ENCODE data around the gene PLEKHM3.

DNA sequence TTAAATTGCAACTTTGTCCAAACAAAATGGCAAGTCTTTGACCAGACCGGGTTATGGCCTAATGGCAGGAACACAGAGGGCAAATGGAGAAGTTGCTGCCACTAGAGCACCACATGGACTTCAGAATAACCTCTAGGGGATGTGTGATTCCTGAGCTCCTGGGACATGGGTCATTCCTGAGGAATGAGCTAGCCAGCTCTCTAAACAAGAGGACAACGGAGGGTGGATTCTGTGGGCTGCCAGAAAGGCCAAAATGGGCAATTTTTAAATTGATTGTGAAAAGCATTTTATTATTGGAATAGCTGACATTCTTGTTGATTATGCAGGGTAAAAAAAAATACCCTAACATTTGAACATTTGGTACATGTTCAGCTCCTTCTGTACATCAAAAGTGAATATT is 145.8 kb downstream of the PLEKHM3 start:
- TF ChIP-seq, protein P1, sequence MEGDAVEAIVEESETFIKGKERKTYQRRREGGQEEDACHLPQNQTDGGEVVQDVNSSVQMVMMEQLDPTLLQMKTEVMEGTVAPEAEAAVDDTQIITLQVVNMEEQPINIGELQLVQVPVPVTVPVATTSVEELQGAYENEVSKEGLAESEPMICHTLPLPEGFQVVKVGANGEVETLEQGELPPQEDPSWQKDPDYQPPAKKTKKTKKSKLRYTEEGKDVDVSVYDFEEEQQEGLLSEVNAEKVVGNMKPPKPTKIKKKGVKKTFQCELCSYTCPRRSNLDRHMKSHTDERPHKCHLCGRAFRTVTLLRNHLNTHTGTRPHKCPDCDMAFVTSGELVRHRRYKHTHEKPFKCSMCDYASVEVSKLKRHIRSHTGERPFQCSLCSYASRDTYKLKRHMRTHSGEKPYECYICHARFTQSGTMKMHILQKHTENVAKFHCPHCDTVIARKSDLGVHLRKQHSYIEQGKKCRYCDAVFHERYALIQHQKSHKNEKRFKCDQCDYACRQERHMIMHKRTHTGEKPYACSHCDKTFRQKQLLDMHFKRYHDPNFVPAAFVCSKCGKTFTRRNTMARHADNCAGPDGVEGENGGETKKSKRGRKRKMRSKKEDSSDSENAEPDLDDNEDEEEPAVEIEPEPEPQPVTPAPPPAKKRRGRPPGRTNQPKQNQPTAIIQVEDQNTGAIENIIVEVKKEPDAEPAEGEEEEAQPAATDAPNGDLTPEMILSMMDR (IDR thresholded peaks at IDR 0.05; ENCODE audit: insufficient read depth, low read length): no peak
- TF ChIP-seq POLR2AphosphoS5 (IDR thresholded peaks at IDR 0.05; ENCODE audit: low read depth): no peak
- TF ChIP-seq, protein P2, sequence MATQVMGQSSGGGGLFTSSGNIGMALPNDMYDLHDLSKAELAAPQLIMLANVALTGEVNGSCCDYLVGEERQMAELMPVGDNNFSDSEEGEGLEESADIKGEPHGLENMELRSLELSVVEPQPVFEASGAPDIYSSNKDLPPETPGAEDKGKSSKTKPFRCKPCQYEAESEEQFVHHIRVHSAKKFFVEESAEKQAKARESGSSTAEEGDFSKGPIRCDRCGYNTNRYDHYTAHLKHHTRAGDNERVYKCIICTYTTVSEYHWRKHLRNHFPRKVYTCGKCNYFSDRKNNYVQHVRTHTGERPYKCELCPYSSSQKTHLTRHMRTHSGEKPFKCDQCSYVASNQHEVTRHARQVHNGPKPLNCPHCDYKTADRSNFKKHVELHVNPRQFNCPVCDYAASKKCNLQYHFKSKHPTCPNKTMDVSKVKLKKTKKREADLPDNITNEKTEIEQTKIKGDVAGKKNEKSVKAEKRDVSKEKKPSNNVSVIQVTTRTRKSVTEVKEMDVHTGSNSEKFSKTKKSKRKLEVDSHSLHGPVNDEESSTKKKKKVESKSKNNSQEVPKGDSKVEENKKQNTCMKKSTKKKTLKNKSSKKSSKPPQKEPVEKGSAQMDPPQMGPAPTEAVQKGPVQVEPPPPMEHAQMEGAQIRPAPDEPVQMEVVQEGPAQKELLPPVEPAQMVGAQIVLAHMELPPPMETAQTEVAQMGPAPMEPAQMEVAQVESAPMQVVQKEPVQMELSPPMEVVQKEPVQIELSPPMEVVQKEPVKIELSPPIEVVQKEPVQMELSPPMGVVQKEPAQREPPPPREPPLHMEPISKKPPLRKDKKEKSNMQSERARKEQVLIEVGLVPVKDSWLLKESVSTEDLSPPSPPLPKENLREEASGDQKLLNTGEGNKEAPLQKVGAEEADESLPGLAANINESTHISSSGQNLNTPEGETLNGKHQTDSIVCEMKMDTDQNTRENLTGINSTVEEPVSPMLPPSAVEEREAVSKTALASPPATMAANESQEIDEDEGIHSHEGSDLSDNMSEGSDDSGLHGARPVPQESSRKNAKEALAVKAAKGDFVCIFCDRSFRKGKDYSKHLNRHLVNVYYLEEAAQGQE (IDR thresholded peaks at IDR 0.05; ENCODE audit: insufficient replicate concordance, low read depth): no peak
- no peak for TF ChIP-seq GABPA (IDR thresholded peaks at IDR 0.05; ENCODE audit: low read depth)
- TF ChIP-seq SPI1 (IDR thresholded peaks at IDR 0.05; ENCODE audit: borderline replicate concordance, low read depth): no peak
